Sigmoid colon (tissue), 4 donors: Measurements from ENCODE around the gene ATAT1.

Source experiments
- CTCF ChIP-seq, 4 experiments: fragments of 450-650 bp in 3 of 4; fragments of 200-600 bp in 1 of 4; IDR thresholded peaks; one replicate each; pipeline ENCODE4 v1.5.1; 2016 to 2019; ENCODE audit warnings: antibody characterized with exemption in 4 of 4, mild to moderate bottlenecking in 3 of 4, moderate library complexity in 2 of 4
- POLR2A ChIP-seq, 2 donors: fragments of 450-650 bp; IDR thresholded peaks; one replicate each; pipeline ENCODE4 v1.6.1; 2016; ENCODE audit warnings: antibody characterized with exemption in 2 of 2, mild to moderate bottlenecking in 2 of 2, moderate library complexity in 2 of 2
- POLR2AphosphoS5 ChIP-seq, 4 donors: sonication (generic); formaldehyde crosslinking; IDR thresholded peaks; one replicate each; pipeline ENCODE4 v1.6.1; 2017; ENCODE audit warnings: antibody characterized with exemption in 4 of 4

- TF ChIP-seq CTCF (IDR thresholded peaks at IDR 0.05) (no peak), POLR2AphosphoS5 (IDR thresholded peaks at IDR 0.05) (no peak), POLR2A (IDR thresholded peaks at IDR 0.05) (no peak)
Measured at GRCh38 chr6:30619561-30619960, 7.1 kb upstream of the ATAT1 start.
